HEK293 (cell line): ENCODE results near the gene RTCB.

ENCODE experiments used
- CTCF ChIA-PET: fragments of 350-600 bp; formaldehyde crosslinking; extraction: SDS; loops from one replicate; lab custom pipeline; 2021; ENCODE audit warnings: antibody characterized with exemption; lab: Yijun Ruan, JAX
- POLR2A ChIA-PET: fragments of 300-600 bp; formaldehyde crosslinking; extraction: SDS; loops from one replicate; lab custom pipeline; 2020; ENCODE audit warnings: antibody characterized with exemption, inconsistent platforms; lab: Yijun Ruan, JAX
- H3K27ac ChIP-seq: fragments of 200-500 bp; sonication (Bioruptor generic); 2 replicates; pipeline ENCODE4 v1.5.1; 2014; ENCODE audit warnings: low read depth, low read length, control low read depth, inconsistent platforms; ENCODE audit errors: extremely low read depth
- H3K36me3 ChIP-seq, 2 experiments: fragments of 200-500 bp in 1 of 2; sonication (Bioruptor generic) in 1 of 2; 1 replicate in 1 of 2; 2 replicates in 1 of 2; pipeline ENCODE4 v1.5.1; 2014 to 2017; ENCODE audit warnings: inconsistent platforms in 2 of 2, low read length in 2 of 2; ENCODE audit not compliant: control insufficient read depth in 2 of 2, insufficient read depth in 1 of 2
- H3K4me1 ChIP-seq: fragments of 200-500 bp; sonication (Bioruptor generic); 2 replicates; pipeline ENCODE4 v1.5.1; 2014; ENCODE audit warnings: mild to moderate bottlenecking, low read length, inconsistent platforms; ENCODE audit not compliant: control insufficient read depth, insufficient read depth
- H3K4me3 ChIP-seq: 2 replicates; pipeline ENCODE4 v1.5.1; 2011; ENCODE audit warnings: low read depth, mild to moderate bottlenecking, control low read depth, low read length, moderate library complexity
- H3K9me3 ChIP-seq: fragments of 200-500 bp; sonication (Bioruptor generic); 2 replicates; pipeline ENCODE4 v1.5.1; 2014; ENCODE audit warnings: low read depth, low read length, inconsistent platforms; ENCODE audit not compliant: control insufficient read depth, insufficient read depth
- GLI2 ChIP-seq: fragments of 450-650 bp; formaldehyde crosslinking; IDR thresholded peaks from 2 replicates; pipeline ENCODE4; 2017; ENCODE audit warnings: missing biosample characterization, missing genetic modification characterization, low read depth, borderline replicate concordance
- IKZF3 ChIP-seq: fragments of 450-650 bp; IDR thresholded peaks from 2 replicates; pipeline ENCODE4 v1.5.0; 2018; ENCODE audit warnings: missing biosample characterization, mild to moderate bottlenecking, missing genetic modification characterization, moderate library complexity
- KLF7 ChIP-seq: fragments of 450-650 bp; formaldehyde crosslinking; IDR thresholded peaks from 2 replicates; pipeline ENCODE4 v1.5.1; 2016; ENCODE audit warnings: missing biosample characterization, missing genetic modification characterization, borderline replicate concordance
- KLF9 ChIP-seq: fragments of 450-650 bp; formaldehyde crosslinking; IDR thresholded peaks from 2 replicates; pipeline ENCODE4 v1.5.1; 2016; ENCODE audit warnings: missing biosample characterization, missing genetic modification characterization, low read depth
- OSR2 ChIP-seq: fragments of 450-650 bp; formaldehyde crosslinking; IDR thresholded peaks from 2 replicates; pipeline ENCODE4 v1.5.1; 2016; ENCODE audit warnings: missing biosample characterization, missing genetic modification characterization
- RBAK ChIP-seq: fragments of 450-650 bp; formaldehyde crosslinking; IDR thresholded peaks from 2 replicates; pipeline ENCODE4 v1.5.1; 2016; ENCODE audit warnings: missing biosample characterization, missing genetic modification characterization
- REST ChIP-seq: fragments of 450-650 bp; formaldehyde crosslinking; IDR thresholded peaks from 2 replicates; pipeline ENCODE4 v1.5.1; 2016; ENCODE audit warnings: missing biosample characterization, missing genetic modification characterization
- SP2 ChIP-seq: fragments of 450-650 bp; formaldehyde crosslinking; IDR thresholded peaks from 2 replicates; pipeline ENCODE4 v1.5.1; 2016; ENCODE audit warnings: missing biosample characterization, missing genetic modification characterization
- ZBTB17 ChIP-seq: fragments of 450-650 bp; formaldehyde crosslinking; IDR thresholded peaks from 2 replicates; pipeline ENCODE4 v1.5.1; 2016; ENCODE audit warnings: missing biosample characterization, missing genetic modification characterization
- ZBTB26 ChIP-seq: fragments of 450-650 bp; formaldehyde crosslinking; optimal IDR thresholded peaks from 2 replicates; pipeline ENCODE3; 2016; ENCODE audit warnings: missing biosample characterization, mild to moderate bottlenecking, missing genetic modification characterization
- ZBTB7A ChIP-seq: fragments of 450-650 bp; formaldehyde crosslinking; IDR thresholded peaks from 2 replicates; pipeline ENCODE4 v1.5.1; 2016; ENCODE audit warnings: low read depth, missing biosample characterization, missing genetic modification characterization
- ZBTB8A ChIP-seq: fragments of 450-650 bp; formaldehyde crosslinking; IDR thresholded peaks from 2 replicates; pipeline ENCODE4 v1.5.1; 2016; ENCODE audit warnings: missing biosample characterization, missing genetic modification characterization
- ZNF10 ChIP-seq: fragments of 450-650 bp; formaldehyde crosslinking; IDR thresholded peaks from 2 replicates; pipeline ENCODE4 v1.5.1; 2017; ENCODE audit warnings: missing biosample characterization, missing genetic modification characterization
- ZNF112 ChIP-seq: fragments of 450-650 bp; formaldehyde crosslinking; IDR thresholded peaks from 2 replicates; pipeline ENCODE4 v1.5.0; 2017; ENCODE audit warnings: missing biosample characterization, missing genetic modification characterization
- ZNF174 ChIP-seq: fragments of 450-650 bp; formaldehyde crosslinking; IDR thresholded peaks from 2 replicates; pipeline ENCODE4 v1.5.0; 2017; ENCODE audit warnings: missing biosample characterization, mild to moderate bottlenecking, missing genetic modification characterization
- ZNF2 ChIP-seq: fragments of 450-650 bp; formaldehyde crosslinking; IDR thresholded peaks from 2 replicates; pipeline ENCODE4 v1.5.1; 2016; ENCODE audit warnings: missing biosample characterization, missing genetic modification characterization
- ZNF221 ChIP-seq: fragments of 450-650 bp; formaldehyde crosslinking; IDR thresholded peaks from 2 replicates; pipeline ENCODE4 v1.5.1; 2017; ENCODE audit warnings: missing biosample characterization, missing genetic modification characterization, borderline replicate concordance
- ZNF248 ChIP-seq: fragments of 450-650 bp; formaldehyde crosslinking; IDR thresholded peaks from 2 replicates; pipeline ENCODE4 v1.5.1; 2017; ENCODE audit warnings: missing biosample characterization, missing genetic modification characterization
- ZNF274 ChIP-seq, 2 experiments: fragments of 200-500 bp in 1 of 2; fragments of 450-650 bp in 1 of 2; sonication (Bioruptor generic) in 1 of 2; formaldehyde crosslinking in 1 of 2; IDR thresholded peaks; 2 replicates each; pipeline versions ENCODE4 v1.5.1 to v1.6.1; 2014 to 2016; ENCODE audit warnings: borderline replicate concordance in 1 of 2, inconsistent platforms in 1 of 2, low read length in 1 of 2, missing biosample characterization in 1 of 2, missing genetic modification characterization in 1 of 2
- ZNF292 ChIP-seq: fragments of 450-650 bp; formaldehyde crosslinking; IDR thresholded peaks from 2 replicates; pipeline ENCODE4 v1.5.1; 2016; ENCODE audit warnings: low read depth, missing biosample characterization, missing genetic modification characterization, borderline replicate concordance
- ZNF324 ChIP-seq: fragments of 450-650 bp; formaldehyde crosslinking; IDR thresholded peaks from 2 replicates; pipeline ENCODE4 v1.5.1; 2016; ENCODE audit warnings: missing biosample characterization, missing genetic modification characterization
- ZNF366 ChIP-seq: fragments of 450-650 bp; formaldehyde crosslinking; conservative IDR thresholded peaks from 2 replicates; pipeline ENCODE4 v1.5.1; 2016; ENCODE audit warnings: missing biosample characterization, missing genetic modification characterization
- ZNF423 ChIP-seq: fragments of 450-650 bp; formaldehyde crosslinking; IDR thresholded peaks from 2 replicates; pipeline ENCODE4 v1.5.1; 2016; ENCODE audit warnings: missing biosample characterization, missing genetic modification characterization
- ZNF48 ChIP-seq: fragments of 450-650 bp; formaldehyde crosslinking; IDR thresholded peaks from 2 replicates; pipeline ENCODE4 v1.5.1; 2016; ENCODE audit warnings: missing biosample characterization, missing genetic modification characterization
- ZNF521 ChIP-seq: fragments of 450-650 bp; formaldehyde crosslinking; IDR thresholded peaks from 2 replicates; pipeline ENCODE4 v1.5.1; 2017; ENCODE audit warnings: missing biosample characterization, mild to moderate bottlenecking, missing genetic modification characterization
- ZNF629 ChIP-seq: fragments of 450-650 bp; formaldehyde crosslinking; IDR thresholded peaks from 2 replicates; pipeline ENCODE4 v1.5.1; 2017; ENCODE audit warnings: missing biosample characterization, missing genetic modification characterization
- ZNF664 ChIP-seq: fragments of 450-650 bp; formaldehyde crosslinking; IDR thresholded peaks from 2 replicates; pipeline ENCODE4 v1.5.1; 2016; ENCODE audit warnings: missing biosample characterization, missing genetic modification characterization
- ZNF768 ChIP-seq: fragments of 450-650 bp; formaldehyde crosslinking; IDR thresholded peaks from 2 replicates; pipeline ENCODE4 v1.5.1; 2018; ENCODE audit warnings: missing biosample characterization, mild to moderate bottlenecking, missing genetic modification characterization
- ZSCAN23 ChIP-seq: fragments of 450-650 bp; formaldehyde crosslinking; IDR thresholded peaks from 2 replicates; pipeline ENCODE4 v1.5.1; 2016; ENCODE audit warnings: missing biosample characterization, missing genetic modification characterization
- TF ChIP-seq, protein P1 (sequence below): fragments of 450-650 bp; formaldehyde crosslinking; IDR thresholded peaks from 2 replicates; pipeline ENCODE4 v1.5.1; 2016; ENCODE audit warnings: missing biosample characterization, missing genetic modification characterization

Gene RTCB

DNA sequence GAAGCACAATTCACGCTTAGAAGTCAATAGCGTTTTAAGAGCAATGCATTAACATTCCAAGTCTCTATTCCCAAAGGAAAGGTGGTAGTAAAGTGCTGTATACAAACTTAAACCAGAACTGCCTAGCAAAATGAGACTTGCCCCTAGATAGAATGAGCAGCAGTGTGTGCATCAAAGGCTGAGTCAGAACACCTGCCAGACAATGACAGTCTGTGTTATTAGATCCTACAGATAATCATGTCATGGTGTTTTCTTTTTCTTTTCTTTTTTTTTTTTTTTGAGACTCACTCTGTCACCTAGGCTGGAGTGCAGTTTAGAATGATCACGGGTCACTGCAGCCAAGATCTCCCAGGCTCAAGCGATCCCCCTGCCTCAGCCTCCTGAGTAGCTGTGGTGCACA is 1.6 kb downstream of the RTCB start:
- POLR2A ChIA-PET: no interaction called here
- no peak overlapping the region for H3K27ac ChIP-seq
- CTCF ChIA-PET: interaction anchor here (0.6 to 1.0 kb wide), 2 partner anchors 9 to 391 kb away, joined by 3 to 4 read pairs; partner anchors contain the start of gene TIMP3
- no peaks in the 10 kb centered on the region; the same call in 1 of the 2 replicates for H3K4me1 ChIP-seq
- TF ChIP-seq ZNF629 (tag by site-specific recombination): no peak
- TF ChIP-seq ZBTB7A (tag by site-specific recombination): no peak
- no peak for TF ChIP-seq ZNF221 (tag by site-specific recombination)
- no peak for TF ChIP-seq ZNF48 (tag by site-specific recombination)
- no peak for TF ChIP-seq ZBTB17
- TF ChIP-seq ZNF324 (tag by site-specific recombination): no peak
- TF ChIP-seq ZNF366: no peak
- no peak for TF ChIP-seq GLI2 (tag by site-specific recombination)
- TF ChIP-seq ZSCAN23 (tag by site-specific recombination): no peak
- TF ChIP-seq ZBTB8A: no peak
- no peak for TF ChIP-seq ZNF274 (IDR thresholded peaks at IDR 0.05; ENCODE audit: low read length)
- no peak for TF ChIP-seq ZNF274 (tag by site-specific recombination; IDR thresholded peaks at IDR 0.05; ENCODE audit: borderline replicate concordance)
- TF ChIP-seq, all 188 proteins: peak for 0
- no peaks in the 10 kb centered on the region for H3K9me3 ChIP-seq
- H3K36me3 ChIP-seq: peaks cover 41% of the 10 kb centered on the region in 2 experiments
- H3K4me3 ChIP-seq: peak overlapping the region; percentile 89; the same call in 1 of the 2 replicates

- ChIA-PET CTCF (interaction anchor here (0.7 to 1.2 kb wide), 5 partner anchors 9 to 144 kb away, joined by 3 to 4 read pairs (median 3); no protein-coding TSS in a partner anchor), POLR2A (no interaction called here)
- H3K27ac ChIP-seq: no peak overlapping the region
- H3K36me3 ChIP-seq: peaks cover 45 to 46% of the 10 kb centered on the region in 2 experiments
- H3K4me3 ChIP-seq: no peak overlapping the region
- no peaks in the 10 kb centered on the region for H3K9me3 ChIP-seq
- H3K4me1 ChIP-seq: no peaks in the 10 kb centered on the region; the same call in 1 of the 2 replicates
- TF ChIP-seq ZNF112 (tag by site-specific recombination) (no peak), ZNF174 (tag by site-specific recombination) (no peak), OSR2 (no peak), ZNF423 (tag by site-specific recombination) (no peak), KLF9 (tag by site-specific recombination) (no peak), ZNF274 (IDR thresholded peaks at IDR 0.05; ENCODE audit: low read length) (no peak), ZNF274 (tag by site-specific recombination; IDR thresholded peaks at IDR 0.05; ENCODE audit: borderline replicate concordance) (no peak), ZNF521 (tag by site-specific recombination) (no peak), REST (tag by site-specific recombination) (no peak), IKZF3 (no peak), KLF7 (tag by site-specific recombination) (no peak), ZBTB26 (tag by site-specific recombination) (no peak), RBAK (no peak), ZNF2 (tag by site-specific recombination) (no peak), ZNF768 (tag by site-specific recombination) (no peak), ZNF292 (no peak), ZNF10 (tag by site-specific recombination) (no peak), SP2 (no peak), ZNF248 (tag by site-specific recombination) (no peak), ZNF664 (no peak)
- TF ChIP-seq, protein P1, sequence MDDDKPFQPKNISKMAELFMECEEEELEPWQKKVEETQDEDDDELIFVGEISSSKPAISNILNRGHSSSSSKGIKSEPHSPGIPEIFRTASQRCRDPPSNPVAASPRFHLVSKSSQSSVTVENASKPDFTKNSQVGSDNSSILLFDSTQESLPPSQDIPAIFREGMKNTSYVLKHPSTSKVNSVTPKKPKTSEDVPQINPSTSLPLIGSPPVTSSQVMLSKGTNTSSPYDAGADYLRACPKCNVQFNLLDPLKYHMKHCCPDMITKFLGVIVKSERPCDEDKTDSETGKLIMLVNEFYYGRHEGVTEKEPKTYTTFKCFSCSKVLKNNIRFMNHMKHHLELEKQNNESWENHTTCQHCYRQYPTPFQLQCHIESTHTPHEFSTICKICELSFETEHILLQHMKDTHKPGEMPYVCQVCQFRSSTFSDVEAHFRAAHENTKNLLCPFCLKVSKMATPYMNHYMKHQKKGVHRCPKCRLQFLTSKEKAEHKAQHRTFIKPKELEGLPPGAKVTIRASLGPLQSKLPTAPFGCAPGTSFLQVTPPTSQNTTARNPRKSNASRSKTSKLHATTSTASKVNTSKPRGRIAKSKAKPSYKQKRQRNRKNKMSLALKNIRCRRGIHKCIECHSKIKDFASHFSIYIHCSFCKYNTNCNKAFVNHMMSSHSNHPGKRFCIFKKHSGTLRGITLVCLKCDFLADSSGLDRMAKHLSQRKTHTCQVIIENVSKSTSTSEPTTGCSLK: no peak
Observed at GRCh38 chr22:32409977-32410376, 2.1 kb downstream of the RTCB start.
